Measurements from ENCODE around the gene ANKRD11. TPM values are rescaled to one million over a fixed set of nuclear protein-coding genes. Genes with fewer than 3 reads are reported as not detected.
A peak's percentile ranks its signal among the peaks of the same experiment; 100 is the strongest.

The ANKRD11 gene
- total RNA-seq, 1 donor from 2014 or later, result 209 TPM

DNA sequence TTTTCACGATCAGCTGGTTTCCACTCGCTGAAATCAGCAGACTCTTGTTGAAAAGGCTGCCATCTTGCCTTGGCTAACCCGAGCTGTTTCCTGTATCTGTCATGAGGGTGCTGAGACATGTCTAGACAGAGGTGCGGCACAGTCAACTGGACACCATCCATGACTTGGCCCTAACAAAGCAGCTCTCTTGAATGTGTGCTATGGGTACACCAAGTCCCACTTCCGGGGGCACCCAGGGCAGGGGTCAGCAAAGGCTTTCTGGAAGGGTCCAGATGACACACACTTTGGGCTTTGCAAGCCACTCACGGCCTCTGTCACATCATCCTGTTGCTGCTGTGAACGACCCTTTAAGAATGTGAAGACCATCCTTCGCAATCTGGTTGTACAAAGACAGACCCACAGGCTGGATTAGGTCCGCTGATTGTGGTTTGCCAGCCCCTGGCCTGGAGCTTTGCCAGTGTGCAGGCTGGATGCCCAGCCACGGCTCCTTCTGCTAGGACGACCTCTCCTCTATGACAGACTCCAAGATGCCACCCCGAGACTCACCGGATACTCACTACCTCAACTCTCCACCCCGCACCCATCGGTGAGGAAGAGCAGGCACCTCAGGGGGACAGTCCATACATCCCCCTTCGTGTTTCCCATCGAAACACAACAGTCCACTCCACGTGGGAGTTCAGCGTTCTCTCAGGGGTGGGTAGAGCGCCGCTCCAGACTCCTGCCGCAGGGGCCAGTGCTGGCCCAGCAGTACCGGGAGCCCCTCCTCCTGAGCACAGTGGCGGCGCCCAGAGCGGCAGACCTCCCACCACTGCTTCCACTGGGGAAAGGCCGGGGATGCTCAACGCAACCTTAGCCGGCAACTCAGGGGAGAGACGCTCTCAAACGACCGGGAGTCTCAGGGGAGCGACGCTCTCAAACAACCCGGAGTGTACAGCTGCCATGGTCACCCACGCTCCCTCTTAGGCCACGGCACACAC, 123.5 kb downstream of the ANKRD11 start:
- Mint-ChIP-seq H3K36me3 (ENCODE audit: unreplicated experiment) (peaks cover 3% of the 10 kb centered on the region), H3K4me1 (ENCODE audit: unreplicated experiment) (peaks cover 78% of the 10 kb centered on the region), H3K4me3 (ENCODE audit: unreplicated experiment) (no peak overlapping the region), H3K27ac (ENCODE audit: unreplicated experiment) (peak overlapping the region; percentile 38), H3K9me3 (ENCODE audit: unreplicated experiment) (no peaks in the 10 kb centered on the region), H3K27me3 (ENCODE audit: unreplicated experiment) (no peaks in the 10 kb centered on the region)
- TF ChIP-seq, protein P1, sequence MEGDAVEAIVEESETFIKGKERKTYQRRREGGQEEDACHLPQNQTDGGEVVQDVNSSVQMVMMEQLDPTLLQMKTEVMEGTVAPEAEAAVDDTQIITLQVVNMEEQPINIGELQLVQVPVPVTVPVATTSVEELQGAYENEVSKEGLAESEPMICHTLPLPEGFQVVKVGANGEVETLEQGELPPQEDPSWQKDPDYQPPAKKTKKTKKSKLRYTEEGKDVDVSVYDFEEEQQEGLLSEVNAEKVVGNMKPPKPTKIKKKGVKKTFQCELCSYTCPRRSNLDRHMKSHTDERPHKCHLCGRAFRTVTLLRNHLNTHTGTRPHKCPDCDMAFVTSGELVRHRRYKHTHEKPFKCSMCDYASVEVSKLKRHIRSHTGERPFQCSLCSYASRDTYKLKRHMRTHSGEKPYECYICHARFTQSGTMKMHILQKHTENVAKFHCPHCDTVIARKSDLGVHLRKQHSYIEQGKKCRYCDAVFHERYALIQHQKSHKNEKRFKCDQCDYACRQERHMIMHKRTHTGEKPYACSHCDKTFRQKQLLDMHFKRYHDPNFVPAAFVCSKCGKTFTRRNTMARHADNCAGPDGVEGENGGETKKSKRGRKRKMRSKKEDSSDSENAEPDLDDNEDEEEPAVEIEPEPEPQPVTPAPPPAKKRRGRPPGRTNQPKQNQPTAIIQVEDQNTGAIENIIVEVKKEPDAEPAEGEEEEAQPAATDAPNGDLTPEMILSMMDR (IDR thresholded peaks at IDR 0.05), result no peak
- DNase-seq (ENCODE audit: extremely low spot score, unreplicated experiment), result no peak

GRCh38 chr16:89365996-89366395, 124.4 kb downstream of the ANKRD11 start:
- Mint-ChIP-seq H3K27ac (ENCODE audit: unreplicated experiment) (no peak overlapping the region), H3K27me3 (ENCODE audit: unreplicated experiment) (no peaks in the 10 kb centered on the region), H3K4me1 (ENCODE audit: unreplicated experiment) (peaks cover 81% of the 10 kb centered on the region), H3K9me3 (ENCODE audit: unreplicated experiment) (no peaks in the 10 kb centered on the region), H3K4me3 (ENCODE audit: unreplicated experiment) (no peak overlapping the region), H3K36me3 (ENCODE audit: unreplicated experiment) (peaks cover 2% of the 10 kb centered on the region)
- DNase-seq (ENCODE audit: extremely low spot score, unreplicated experiment), result no peak
- TF ChIP-seq, protein P1 (IDR thresholded peaks at IDR 0.05), result no peak

GRCh38 chr16:89365044-89365467, 125.3 kb downstream of the ANKRD11 start:
- Mint-ChIP-seq H3K9me3 (ENCODE audit: unreplicated experiment) (no peaks in the 10 kb centered on the region), H3K4me3 (ENCODE audit: unreplicated experiment) (no peak overlapping the region), H3K4me1 (ENCODE audit: unreplicated experiment) (peaks cover 77% of the 10 kb centered on the region), H3K36me3 (ENCODE audit: unreplicated experiment) (peaks cover 3% of the 10 kb centered on the region), H3K27ac (ENCODE audit: unreplicated experiment) (no peak overlapping the region), H3K27me3 (ENCODE audit: unreplicated experiment) (no peaks in the 10 kb centered on the region)
- no peak for DNase-seq (ENCODE audit: extremely low spot score, unreplicated experiment)
- TF ChIP-seq, protein P1 (IDR thresholded peaks at IDR 0.05), result no peak

GRCh38 chr16:89364606-89365005, 125.8 kb downstream of the ANKRD11 start:
- no peak for DNase-seq (ENCODE audit: extremely low spot score, unreplicated experiment)
- H3K27ac Mint-ChIP-seq (ENCODE audit: unreplicated experiment), result peak overlapping the region; percentile 69
- TF ChIP-seq, protein P1 (IDR thresholded peaks at IDR 0.05), result no peak

More at GRCh38 chr16:89364606-89365005, 125.8 kb downstream of the ANKRD11 start:
- H3K4me3 Mint-ChIP-seq (ENCODE audit: unreplicated experiment), result no peak overlapping the region
- no peaks in the 10 kb centered on the region for H3K9me3 Mint-ChIP-seq (ENCODE audit: unreplicated experiment)
- H3K4me1 Mint-ChIP-seq (ENCODE audit: unreplicated experiment), result peaks cover 75% of the 10 kb centered on the region
- H3K27me3 Mint-ChIP-seq (ENCODE audit: unreplicated experiment), result no peaks in the 10 kb centered on the region
- peaks cover 4% of the 10 kb centered on the region for H3K36me3 Mint-ChIP-seq (ENCODE audit: unreplicated experiment)

Measured in osteocyte (in vitro differentiated cells).